H1 (cell line): Measurements from ENCODE around the gene NBEA.

Experiments used
- CEBPB ChIP-seq: IDR thresholded peaks from 2 replicates; pipeline ENCODE4 v1.6.1; 2012; ENCODE audit warnings: low read depth, low read length
- GABPA ChIP-seq: IDR thresholded peaks from 2 replicates; pipeline ENCODE4 v1.6.1; 2011; ENCODE audit warnings: mild to moderate bottlenecking, low read length, moderate library complexity, borderline replicate concordance; ENCODE audit not compliant: insufficient read depth
- JUND ChIP-seq: IDR thresholded peaks from 2 replicates; pipeline ENCODE4 v1.6.1; 2011; ENCODE audit warnings: mild to moderate bottlenecking, improper control_type of control experiment, low read length
- POLR2AphosphoS5 ChIP-seq: IDR thresholded peaks from 2 replicates; pipeline ENCODE4 v1.6.1; 2011; ENCODE audit warnings: low read depth, low read length
- SIRT6 ChIP-seq: IDR thresholded peaks from one replicate; pipeline ENCODE4 v1.7.1; 2012; ENCODE audit warnings: low read length, inconsistent platforms
- TEAD4 ChIP-seq: IDR thresholded peaks from 2 replicates; pipeline ENCODE4 v1.6.1; 2012; ENCODE audit warnings: low read depth, low read length, inconsistent platforms, mixed read lengths
- ZNF274 ChIP-seq: IDR thresholded peaks from 2 replicates; pipeline ENCODE4 v1.7.0; 2012; ENCODE audit warnings: low read length, borderline replicate concordance; ENCODE audit errors: extremely low read depth
- TF ChIP-seq, protein P1 (sequence below): IDR thresholded peaks from 2 replicates; pipeline ENCODE4 v1.6.1; 2012; ENCODE audit warnings: inconsistent platforms
- TF ChIP-seq, protein P2 (sequence below), 3 experiments: IDR thresholded peaks; 1 replicate in 2 of 3; 2 replicates in 1 of 3; pipeline versions ENCODE4 v1.5.1 to v1.6.1; 2011; ENCODE audit warnings: low read length in 3 of 3, mild to moderate bottlenecking in 3 of 3, inconsistent platforms in 2 of 3, low read depth in 1 of 3, moderate library complexity in 1 of 3; ENCODE audit not compliant: insufficient read depth in 1 of 3; ENCODE audit errors: control extremely low read depth in 1 of 3
- TF ChIP-seq, protein P3 (sequence below): IDR thresholded peaks from 2 replicates; pipeline ENCODE4 v1.6.1; 2011; ENCODE audit warnings: low read length, improper control_type of control experiment

DNA sequence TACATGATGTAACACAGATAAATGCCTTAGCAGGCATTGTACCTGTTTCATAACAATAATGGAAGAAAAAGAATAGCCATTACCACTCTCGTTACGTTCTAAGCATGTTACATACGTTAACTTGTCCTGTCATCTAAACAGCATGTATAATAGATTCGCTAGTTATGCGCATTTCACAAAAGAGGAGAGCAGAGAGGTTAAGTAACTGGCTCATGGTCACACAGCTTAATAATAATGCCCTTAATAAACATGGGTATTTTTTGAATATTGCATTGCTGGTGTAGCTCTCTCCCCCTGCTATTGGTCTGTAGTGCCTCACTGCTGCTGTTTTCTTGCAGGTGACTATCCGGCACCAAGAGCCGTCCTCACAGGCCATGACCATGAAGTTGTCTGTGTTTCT is 722.7 kb downstream of the NBEA start:
- TF ChIP-seq TEAD4, result no peak
- TF ChIP-seq, protein P1, sequence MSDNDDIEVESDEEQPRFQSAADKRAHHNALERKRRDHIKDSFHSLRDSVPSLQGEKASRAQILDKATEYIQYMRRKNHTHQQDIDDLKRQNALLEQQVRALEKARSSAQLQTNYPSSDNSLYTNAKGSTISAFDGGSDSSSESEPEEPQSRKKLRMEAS, result no peak
- no peak for TF ChIP-seq GABPA
- TF ChIP-seq JUND, result no peak
- TF ChIP-seq, protein P2, sequence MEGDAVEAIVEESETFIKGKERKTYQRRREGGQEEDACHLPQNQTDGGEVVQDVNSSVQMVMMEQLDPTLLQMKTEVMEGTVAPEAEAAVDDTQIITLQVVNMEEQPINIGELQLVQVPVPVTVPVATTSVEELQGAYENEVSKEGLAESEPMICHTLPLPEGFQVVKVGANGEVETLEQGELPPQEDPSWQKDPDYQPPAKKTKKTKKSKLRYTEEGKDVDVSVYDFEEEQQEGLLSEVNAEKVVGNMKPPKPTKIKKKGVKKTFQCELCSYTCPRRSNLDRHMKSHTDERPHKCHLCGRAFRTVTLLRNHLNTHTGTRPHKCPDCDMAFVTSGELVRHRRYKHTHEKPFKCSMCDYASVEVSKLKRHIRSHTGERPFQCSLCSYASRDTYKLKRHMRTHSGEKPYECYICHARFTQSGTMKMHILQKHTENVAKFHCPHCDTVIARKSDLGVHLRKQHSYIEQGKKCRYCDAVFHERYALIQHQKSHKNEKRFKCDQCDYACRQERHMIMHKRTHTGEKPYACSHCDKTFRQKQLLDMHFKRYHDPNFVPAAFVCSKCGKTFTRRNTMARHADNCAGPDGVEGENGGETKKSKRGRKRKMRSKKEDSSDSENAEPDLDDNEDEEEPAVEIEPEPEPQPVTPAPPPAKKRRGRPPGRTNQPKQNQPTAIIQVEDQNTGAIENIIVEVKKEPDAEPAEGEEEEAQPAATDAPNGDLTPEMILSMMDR (IDR thresholded peaks at IDR 0.05; ENCODE audit: control extremely low read depth in 1 of 3, insufficient read depth in 1 of 3, low read depth in 1 of 3, low read length in 3 of 3), result no peak
- no peak for TF ChIP-seq CEBPB
- no peak for TF ChIP-seq ZNF274
- TF ChIP-seq POLR2AphosphoS5, result no peak
- TF ChIP-seq, protein P3, sequence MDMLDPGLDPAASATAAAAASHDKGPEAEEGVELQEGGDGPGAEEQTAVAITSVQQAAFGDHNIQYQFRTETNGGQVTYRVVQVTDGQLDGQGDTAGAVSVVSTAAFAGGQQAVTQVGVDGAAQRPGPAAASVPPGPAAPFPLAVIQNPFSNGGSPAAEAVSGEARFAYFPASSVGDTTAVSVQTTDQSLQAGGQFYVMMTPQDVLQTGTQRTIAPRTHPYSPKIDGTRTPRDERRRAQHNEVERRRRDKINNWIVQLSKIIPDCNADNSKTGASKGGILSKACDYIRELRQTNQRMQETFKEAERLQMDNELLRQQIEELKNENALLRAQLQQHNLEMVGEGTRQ, result no peak
- no peak for TF ChIP-seq SIRT6
